MG63 (cell line): ENCODE results near the gene PTPRD. TPM values are rescaled to one million over a fixed set of nuclear protein-coding genes. Genes with fewer than 3 reads are reported as not detected.

Source experiments
- DNase-seq: peaks from one replicate; pipeline ENCODE4 v3.0.0-alpha.2; 2020
- H3K27me3 ChIP-seq: fragments of 250-450 bp; sonication (Bioruptor Pico); 2 replicates; pipeline ENCODE4 v1.5.1; 2020; ENCODE audit warnings: mild to moderate bottlenecking, moderate library complexity
- H3K36me3 ChIP-seq: fragments of 250-450 bp; sonication (Bioruptor Pico); 2 replicates; pipeline ENCODE4 v1.5.1; 2020; ENCODE audit warnings: mild to moderate bottlenecking, moderate library complexity
- H3K4me3 ChIP-seq: fragments of 250-450 bp; sonication (Bioruptor Pico); 2 replicates; pipeline ENCODE4 v1.5.1; 2020; ENCODE audit warnings: mild to moderate bottlenecking, moderate library complexity
- H3K9me3 ChIP-seq: fragments of 250-450 bp; sonication (Bioruptor Pico); 2 replicates; pipeline ENCODE4 v1.5.1; 2020; ENCODE audit warnings: mild to moderate bottlenecking, moderate library complexity
- total RNA-seq: library from RNA; depleted of rRNA; stranded (reverse); fragments of >200 nt; shearing (Covaris generic); gene quantifications from 2 replicates; pipeline ENCODE4 v1.2.3, GENCODE V29; 2014; ENCODE audit warnings: low replicate concordance

Gene PTPRD
- total RNA-seq, 1 experiment from 2014 or later = not detected

DNA sequence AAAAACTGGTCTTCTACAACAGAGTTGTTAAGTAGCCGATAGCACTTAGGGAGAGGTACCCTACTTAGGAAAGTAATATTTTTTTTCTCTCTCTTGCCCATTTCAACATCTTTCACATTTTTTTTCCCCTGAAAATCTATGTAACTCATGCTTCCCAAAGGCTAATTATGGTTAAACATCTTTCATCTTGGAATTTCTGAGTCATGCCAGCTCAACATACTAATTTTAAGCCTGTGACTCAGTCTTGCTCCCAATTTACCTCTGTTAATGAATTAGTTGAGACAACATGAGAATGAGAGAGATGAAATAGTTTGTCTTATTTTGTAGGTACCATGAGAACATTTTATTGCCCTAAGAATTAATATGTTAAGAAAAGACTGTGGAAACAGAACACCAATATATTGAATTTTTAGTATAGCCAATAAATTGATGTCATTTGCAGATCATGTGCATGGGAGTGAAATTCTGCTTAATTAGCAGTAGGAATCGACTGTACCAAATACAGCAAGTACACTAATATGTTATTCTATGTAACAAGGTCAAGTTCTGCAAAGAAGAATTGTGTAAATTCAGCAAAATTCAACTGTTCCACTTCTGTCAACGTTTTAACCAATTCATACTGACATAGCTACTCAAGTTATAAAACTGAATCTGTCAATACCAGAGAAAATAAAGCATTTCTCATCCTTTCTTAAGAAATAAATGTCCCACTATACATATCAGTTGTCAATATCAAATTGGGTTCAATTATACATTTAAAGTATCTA lies 550.0 kb downstream of the PTPRD start:
- H3K9me3 ChIP-seq = no peaks in the 10 kb centered on the region
- no peaks in the 10 kb centered on the region for H3K27me3 ChIP-seq
- no peak for DNase-seq
- no peaks in the 10 kb centered on the region for H3K36me3 ChIP-seq
- H3K4me3 ChIP-seq = no peak overlapping the region

DNA sequence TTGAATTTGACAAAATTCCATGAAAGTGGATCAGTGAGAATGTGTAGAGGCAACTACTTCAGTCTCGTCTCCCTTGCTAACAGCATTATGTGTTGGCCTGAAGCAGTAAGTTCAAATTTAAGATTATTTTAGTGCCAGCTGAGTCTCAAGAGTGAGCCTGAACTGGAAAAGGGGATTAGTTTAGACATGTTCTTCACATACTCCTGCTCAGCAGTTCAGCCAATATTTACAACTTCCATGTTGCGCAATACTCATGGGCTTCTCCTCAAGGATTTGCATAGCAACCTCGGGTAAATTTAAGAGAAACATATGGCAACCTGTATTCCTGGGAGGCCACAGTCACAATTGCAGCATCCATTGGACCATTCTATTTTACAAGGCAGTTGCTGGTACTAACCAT lies 553.8 kb downstream of the PTPRD start:
- Histone ChIP-seq H3K9me3 (no peaks in the 10 kb centered on the region), H3K4me3 (no peak overlapping the region), H3K36me3 (no peaks in the 10 kb centered on the region), H3K27me3 (no peaks in the 10 kb centered on the region)
- no peak for DNase-seq

DNA sequence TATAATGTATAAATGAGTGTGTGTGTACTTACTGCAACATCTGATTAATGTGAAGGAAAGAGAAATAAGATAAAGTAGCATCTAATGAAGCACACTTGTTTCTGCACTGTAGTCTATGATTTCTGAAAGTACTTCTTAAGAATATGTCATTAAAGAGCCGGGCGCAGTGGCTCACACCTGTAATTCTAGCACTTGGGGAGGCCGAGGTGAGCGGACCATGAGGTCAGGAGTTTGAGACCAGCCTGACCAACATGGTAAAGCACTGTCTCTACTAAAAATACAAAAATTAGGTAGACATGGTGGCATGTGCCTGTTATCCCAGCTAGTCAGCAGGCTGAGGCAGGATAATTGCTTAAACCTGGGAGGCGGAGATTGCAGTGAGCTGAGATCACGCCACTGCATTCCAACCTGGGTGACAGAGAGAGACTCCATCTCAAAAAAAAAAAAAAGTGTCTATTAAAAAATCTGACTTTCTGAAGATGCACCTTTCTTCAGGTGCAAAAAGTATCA lies 556.9 kb downstream of the PTPRD start:
- H3K4me3 ChIP-seq = no peak overlapping the region
- DNase-seq = no peak

DNA sequence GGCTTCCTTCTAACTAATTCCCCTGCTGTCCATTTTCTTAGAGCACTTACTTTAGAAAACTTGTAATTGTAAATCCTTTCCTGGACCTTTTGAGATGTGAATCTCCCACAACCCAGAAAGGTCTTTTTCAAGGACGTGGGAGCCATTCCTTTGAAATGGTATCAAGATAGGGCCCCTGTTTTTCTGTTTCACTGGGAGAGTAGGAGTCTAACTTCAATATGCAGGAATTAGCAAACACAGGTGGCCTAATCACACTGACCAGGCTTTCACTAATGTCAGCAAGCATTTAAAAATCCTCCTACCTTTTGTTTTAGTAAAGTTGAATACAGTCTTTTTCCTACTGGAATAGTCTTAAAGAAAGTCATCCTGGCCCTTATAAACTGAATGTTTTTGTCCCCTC lies 558.3 kb downstream of the PTPRD start:
- Histone ChIP-seq H3K4me3 (no peak overlapping the region), H3K27me3 (no peaks in the 10 kb centered on the region), H3K36me3 (no peaks in the 10 kb centered on the region), H3K9me3 (no peaks in the 10 kb centered on the region)
- DNase-seq = no peak

More for the DNA sequence above, 556.9 kb downstream of the PTPRD start:
- no peaks in the 10 kb centered on the region for H3K36me3 ChIP-seq
- H3K9me3 ChIP-seq = no peaks in the 10 kb centered on the region
- H3K27me3 ChIP-seq = no peaks in the 10 kb centered on the region

DNA sequence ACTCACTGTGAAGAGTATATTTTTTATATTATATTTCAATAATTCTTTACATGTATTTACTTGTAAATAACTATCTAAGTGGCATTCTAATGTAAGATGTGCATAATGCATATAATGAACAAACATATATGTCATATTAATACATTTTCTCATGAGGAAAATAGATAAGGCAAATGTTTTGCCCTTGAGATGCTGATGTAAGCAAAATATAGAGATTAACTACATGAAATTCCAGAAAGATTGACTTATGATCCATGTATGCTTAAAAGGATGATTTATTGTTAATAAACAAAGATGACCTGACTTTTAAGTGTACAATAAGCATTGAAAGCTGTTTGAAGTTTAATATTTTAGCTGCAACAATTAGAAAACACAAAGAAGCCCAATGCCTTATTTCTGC lies 559.9 kb downstream of the PTPRD start:
- Histone ChIP-seq H3K36me3 (no peaks in the 10 kb centered on the region), H3K27me3 (no peaks in the 10 kb centered on the region), H3K4me3 (no peak overlapping the region), H3K9me3 (no peaks in the 10 kb centered on the region)
- no peak for DNase-seq

DNA sequence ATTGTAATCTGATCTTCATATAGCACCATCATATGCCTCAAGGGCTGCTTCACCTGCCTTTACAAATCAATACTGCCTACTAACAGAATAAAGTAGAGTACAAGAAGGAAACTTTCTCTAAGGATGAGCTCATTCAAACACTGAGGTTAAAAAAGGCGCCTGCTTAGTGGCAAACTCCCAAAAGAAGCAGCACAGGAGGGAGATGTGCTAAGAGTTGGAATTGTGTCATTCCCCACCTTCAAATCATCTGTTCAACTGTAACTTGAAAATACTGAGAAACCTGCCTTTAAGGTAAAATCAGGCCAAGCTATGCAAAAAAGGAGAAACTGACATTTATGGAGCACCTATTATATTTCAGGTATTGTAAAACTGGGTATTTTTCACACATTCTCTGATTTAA lies 560.6 kb downstream of the PTPRD start:
- H3K4me3 ChIP-seq = no peak overlapping the region
- H3K27me3 ChIP-seq = no peaks in the 10 kb centered on the region
- H3K36me3 ChIP-seq = no peaks in the 10 kb centered on the region
- H3K9me3 ChIP-seq = no peaks in the 10 kb centered on the region
- DNase-seq = no peak

DNA sequence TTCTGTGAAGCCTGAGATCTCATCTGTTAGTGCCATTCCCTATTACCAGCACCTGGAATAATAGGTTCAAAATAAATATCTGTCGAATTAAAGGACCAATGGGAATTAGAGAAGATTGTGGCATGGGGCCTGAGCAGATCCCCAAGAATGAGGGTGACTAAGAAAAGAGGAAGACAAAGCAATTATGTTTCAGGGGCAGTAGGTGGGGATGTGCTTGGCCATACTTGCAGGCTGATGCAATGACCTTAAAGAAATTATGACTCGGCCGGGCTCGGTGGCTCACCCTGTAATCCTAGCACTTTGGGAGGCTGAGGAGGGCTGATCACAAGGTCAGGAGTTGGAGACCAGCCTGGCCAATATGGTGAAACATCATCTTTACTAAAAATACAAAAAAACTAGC lies 562.8 kb downstream of the PTPRD start:
- DNase-seq = peak; percentile 1

DNA sequence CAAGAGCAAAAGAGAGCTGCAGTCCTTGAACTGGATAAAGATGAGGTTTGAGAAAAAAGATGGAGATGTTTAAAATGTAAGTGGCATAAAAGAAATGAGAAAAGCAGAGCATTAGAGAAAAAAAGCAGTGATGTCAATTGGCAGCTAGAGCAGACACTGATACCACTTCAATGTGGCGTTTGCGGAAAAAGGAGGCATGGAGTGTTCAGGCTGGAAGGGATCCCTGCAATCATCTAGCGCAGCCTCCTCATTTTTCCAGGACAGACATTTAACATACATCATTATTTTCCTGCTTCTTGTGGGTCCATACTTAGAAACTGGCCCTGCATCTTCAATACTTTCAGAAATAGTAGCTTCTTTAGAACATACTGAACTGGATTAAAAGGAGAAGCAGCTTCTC lies 563.8 kb downstream of the PTPRD start:
- Histone ChIP-seq H3K4me3 (no peak overlapping the region), H3K9me3 (no peaks in the 10 kb centered on the region), H3K36me3 (no peaks in the 10 kb centered on the region), H3K27me3 (no peaks in the 10 kb centered on the region)
- DNase-seq = no peak

More for the DNA sequence above, 562.8 kb downstream of the PTPRD start:
- H3K36me3 ChIP-seq = no peaks in the 10 kb centered on the region
- no peaks in the 10 kb centered on the region for H3K27me3 ChIP-seq
- no peaks in the 10 kb centered on the region for H3K9me3 ChIP-seq
- H3K4me3 ChIP-seq = no peak overlapping the region

DNA sequence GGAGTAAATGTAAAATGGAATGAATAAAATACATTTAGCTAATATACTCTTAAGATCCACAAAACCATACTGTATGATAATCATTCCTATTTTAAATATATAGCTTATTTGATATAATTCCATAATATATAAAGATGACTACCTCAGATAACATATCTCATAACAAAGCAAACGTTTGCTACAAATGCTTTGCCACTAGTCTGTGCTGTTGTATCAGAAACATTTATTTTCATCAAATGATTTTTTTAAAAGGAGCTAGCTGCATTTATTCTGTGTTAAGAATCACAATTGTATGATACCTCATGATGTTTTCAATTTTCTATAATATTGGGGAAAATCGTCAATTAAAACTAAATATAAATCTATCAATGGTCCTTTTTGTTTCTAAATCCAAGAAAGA lies 567.2 kb downstream of the PTPRD start:
- H3K9me3 ChIP-seq = no peaks in the 10 kb centered on the region
- H3K27me3 ChIP-seq = no peaks in the 10 kb centered on the region
- H3K36me3 ChIP-seq = no peaks in the 10 kb centered on the region
- H3K4me3 ChIP-seq = no peak overlapping the region
- no peak for DNase-seq

DNA sequence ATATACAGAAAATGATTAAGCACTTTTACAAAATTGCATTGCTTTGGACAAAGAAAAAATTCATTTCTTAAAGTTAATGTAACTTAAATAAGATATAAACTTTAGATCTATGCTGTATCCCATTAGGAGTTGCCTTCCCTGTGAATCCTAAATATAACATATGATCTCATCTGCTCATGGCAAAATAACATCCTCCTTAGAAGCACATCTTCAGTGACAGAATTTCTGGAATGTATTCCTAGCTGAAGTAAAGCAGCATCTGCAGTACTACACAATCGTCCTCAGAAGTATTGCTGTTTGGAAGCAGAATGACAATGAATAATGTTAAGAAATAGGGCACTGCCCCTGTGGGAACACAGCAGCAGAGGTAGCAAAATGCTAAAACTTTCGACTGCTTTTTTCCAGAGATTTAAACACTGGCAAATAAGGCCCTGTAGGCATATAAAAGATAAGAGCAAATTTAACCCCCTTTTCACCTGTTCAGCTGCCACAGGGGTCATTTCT lies 571.0 kb downstream of the PTPRD start:
- Histone ChIP-seq H3K36me3 (no peaks in the 10 kb centered on the region), H3K27me3 (no peaks in the 10 kb centered on the region), H3K4me3 (no peak overlapping the region), H3K9me3 (no peaks in the 10 kb centered on the region)
- DNase-seq = no peak

DNA sequence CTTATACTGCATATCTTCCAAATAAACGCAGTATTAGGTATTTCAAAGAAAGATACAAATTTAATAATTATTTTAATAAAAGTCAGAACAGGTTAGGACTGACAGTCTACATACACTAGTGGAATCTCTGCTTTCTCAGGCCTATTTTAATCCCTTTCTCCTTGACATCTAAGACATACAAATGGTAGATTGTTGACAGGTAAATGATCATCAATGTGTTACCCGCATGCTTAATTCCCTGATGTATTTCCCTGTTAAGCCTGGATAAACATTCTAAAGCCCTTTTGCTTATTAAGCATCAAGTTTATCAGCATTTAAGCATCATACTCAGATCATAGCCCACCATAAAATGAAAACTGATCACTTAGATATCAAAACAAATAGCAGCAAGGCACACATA lies 576.7 kb downstream of the PTPRD start:
- no peak overlapping the region for H3K4me3 ChIP-seq
- H3K9me3 ChIP-seq = no peaks in the 10 kb centered on the region
- H3K27me3 ChIP-seq = no peaks in the 10 kb centered on the region
- no peak for DNase-seq
- no peaks in the 10 kb centered on the region for H3K36me3 ChIP-seq

DNA sequence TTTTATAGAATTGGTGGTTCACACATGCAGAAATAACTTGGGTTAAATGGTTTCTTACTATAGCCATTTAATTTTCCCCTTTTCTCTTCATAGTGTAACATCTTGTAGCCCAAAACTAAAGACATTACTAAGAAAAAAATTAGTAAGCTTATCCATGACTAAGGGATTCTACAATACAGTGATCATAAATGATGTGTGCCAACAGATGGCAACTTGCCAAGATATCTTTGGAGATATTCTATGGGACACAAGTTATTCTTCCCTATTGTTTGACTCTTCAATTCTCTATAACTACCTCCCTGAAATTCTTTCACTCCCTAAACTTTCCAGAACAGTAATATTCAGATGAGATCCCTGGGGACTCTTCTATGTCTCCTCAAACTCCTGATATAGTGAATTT lies 580.6 kb downstream of the PTPRD start:
- H3K36me3 ChIP-seq = no peaks in the 10 kb centered on the region
- H3K4me3 ChIP-seq = no peak overlapping the region
- H3K27me3 ChIP-seq = no peaks in the 10 kb centered on the region
- no peaks in the 10 kb centered on the region for H3K9me3 ChIP-seq
- DNase-seq = no peak

DNA sequence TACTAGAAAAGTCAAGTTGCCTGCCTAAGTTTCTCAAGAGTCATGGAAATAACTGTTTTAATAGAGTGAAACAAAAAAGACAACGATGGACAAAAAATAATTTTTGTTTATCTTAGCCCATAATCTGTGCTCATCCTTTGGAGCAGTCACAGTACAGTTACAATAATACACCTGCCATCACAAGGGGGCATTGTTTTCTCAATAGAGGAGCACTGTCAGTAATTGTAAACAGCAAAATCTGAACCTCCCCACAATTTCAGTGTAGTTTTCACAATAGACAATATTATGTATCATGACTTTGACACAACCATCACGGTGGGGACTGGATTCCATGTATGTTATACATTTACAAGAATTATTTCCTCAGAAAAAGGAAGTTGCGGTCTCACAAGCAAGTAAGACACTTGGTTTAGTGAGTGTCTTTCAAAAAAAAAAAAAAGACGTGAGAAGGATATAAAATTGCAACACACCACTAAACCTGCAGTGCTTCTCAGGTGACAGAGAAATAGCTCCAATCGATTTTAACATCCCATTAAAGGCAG lies 586.3 kb downstream of the PTPRD start:
- Histone ChIP-seq H3K27me3 (no peaks in the 10 kb centered on the region), H3K9me3 (no peaks in the 10 kb centered on the region), H3K4me3 (no peak overlapping the region), H3K36me3 (no peaks in the 10 kb centered on the region)
- no peak for DNase-seq

DNA sequence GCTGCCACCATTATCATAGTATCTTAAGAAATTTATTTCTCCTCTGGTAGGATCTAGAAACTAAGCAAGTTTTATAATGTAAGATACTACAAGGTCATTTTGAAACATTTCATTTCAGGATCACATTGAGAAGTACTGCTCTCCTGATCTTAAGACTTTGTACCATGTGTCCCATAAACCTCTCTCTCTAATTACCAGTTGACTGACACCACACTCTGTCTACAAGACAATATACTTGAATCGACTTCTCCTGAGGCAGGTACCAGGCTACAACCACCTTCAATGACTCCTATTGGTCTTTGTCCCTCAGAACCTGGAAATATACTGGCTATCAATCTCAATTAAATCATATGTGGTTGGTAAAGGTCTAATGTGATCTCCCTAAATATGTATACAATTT lies 597.0 kb downstream of the PTPRD start:
- no peaks in the 10 kb centered on the region for H3K9me3 ChIP-seq
- H3K4me3 ChIP-seq = no peak overlapping the region
- no peak for DNase-seq
- no peaks in the 10 kb centered on the region for H3K27me3 ChIP-seq
- no peaks in the 10 kb centered on the region for H3K36me3 ChIP-seq

DNA sequence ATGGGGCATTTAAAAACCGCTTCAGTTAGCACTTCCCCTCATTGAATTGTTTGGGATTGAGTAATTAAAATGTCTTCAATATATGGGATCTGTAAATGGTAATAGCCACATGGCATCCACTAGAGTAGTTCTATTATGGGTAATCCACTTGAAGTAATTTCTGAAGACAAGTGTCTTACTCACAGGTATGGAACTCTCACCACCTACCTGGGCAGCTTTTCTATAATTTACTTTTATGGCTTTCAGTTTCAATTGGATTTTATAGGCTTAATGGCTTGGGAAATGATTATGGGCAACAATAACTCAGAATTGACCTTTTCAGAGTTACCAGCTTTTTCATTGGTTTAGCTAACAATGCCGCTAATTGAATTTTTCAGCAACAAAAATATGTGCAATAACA lies 597.9 kb downstream of the PTPRD start:
- Histone ChIP-seq H3K27me3 (no peaks in the 10 kb centered on the region), H3K36me3 (no peaks in the 10 kb centered on the region), H3K4me3 (no peak overlapping the region), H3K9me3 (no peaks in the 10 kb centered on the region)
- no peak for DNase-seq

DNA sequence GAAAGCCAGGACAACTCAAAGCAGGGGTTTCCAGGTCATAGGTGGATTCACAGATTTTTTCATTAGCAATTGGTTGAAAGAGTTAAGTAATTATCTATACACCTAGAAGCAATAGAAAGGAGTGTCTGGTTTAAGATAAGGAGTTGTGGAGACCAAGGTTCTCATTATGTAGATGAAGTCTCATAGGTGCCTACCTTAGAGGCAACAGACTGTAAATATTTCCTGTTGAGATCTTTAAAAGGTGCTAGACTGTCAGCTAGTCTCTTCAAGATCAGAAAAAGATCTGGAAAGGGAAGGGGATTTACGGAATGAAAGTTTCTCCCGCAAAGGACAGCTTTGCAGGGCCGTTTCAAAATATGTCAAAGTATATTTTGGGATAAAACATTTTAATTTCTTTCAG lies 603.4 kb downstream of the PTPRD start:
- Histone ChIP-seq H3K36me3 (no peaks in the 10 kb centered on the region), H3K4me3 (no peak overlapping the region), H3K9me3 (no peaks in the 10 kb centered on the region), H3K27me3 (no peaks in the 10 kb centered on the region)
- no peak for DNase-seq

DNA sequence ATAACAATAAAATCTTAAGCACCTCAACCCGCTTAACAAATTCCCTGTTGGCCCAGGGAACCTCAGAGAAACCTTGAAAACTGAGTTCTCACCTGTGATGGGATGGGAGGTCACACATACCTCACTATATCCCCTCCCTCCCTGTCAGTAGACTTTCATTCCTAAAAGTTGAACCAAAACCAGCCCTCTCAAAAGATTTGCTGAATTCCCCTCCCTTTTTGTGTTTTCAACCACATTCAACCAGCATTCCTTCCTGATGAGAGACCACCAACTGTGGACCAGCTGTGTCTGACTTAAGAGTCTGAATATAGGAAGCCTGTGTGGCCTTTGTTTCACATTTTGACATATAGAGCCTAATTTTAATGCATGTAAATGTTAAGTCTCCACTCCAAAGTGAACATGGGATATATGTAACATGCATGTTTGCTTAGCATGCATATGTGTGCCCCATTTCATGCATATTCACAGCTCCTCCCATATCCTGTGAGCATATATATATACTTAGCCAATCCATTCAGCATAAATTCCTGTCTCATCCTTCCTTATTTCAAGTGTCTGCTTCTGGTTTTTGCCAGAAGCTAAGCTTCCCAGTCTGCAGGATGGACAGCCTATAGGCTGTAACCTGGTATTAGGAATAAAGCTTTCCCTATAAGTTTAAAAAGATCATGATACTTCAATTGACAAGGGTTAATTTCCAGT lies 604.6 kb downstream of the PTPRD start:
- H3K9me3 ChIP-seq = no peaks in the 10 kb centered on the region
- H3K27me3 ChIP-seq = no peaks in the 10 kb centered on the region
- H3K36me3 ChIP-seq = no peaks in the 10 kb centered on the region
- DNase-seq = no peak
- no peak overlapping the region for H3K4me3 ChIP-seq
